GM12872 (cell line): ENCODE results near the gene CCR3.

Experiments
- CTCF ChIP-seq: IDR thresholded peaks from 3 replicates; pipeline ENCODE4 v1.5.1; 2011; ENCODE audit warnings: low read depth, mild to moderate bottlenecking, low read length, moderate library complexity; ENCODE audit not compliant: insufficient read depth

The CCR3 gene

GRCh38 chr3:46242120-46242519, at the start of gene CCR3:
Gene CCR3 (plus strand): TSS chr3:46242460. CDS start chr3:46265159, 22,699 bp downstream.
- no peak for TF ChIP-seq CTCF

GRCh38 chr3:46192939-46193338, 49.3 kb upstream of the CCR3 start:
- no peak for TF ChIP-seq CTCF

- TF ChIP-seq CTCF = no peak
Observed at GRCh38 chr3:46193436-46193835, 48.8 kb upstream of the CCR3 start.

GRCh38 chr3:46194868-46195553, 47.2 kb upstream of the CCR3 start:
- no peak for TF ChIP-seq CTCF

GRCh38 chr3:46196261-46196957, 45.9 kb upstream of the CCR3 start:
- no peak for TF ChIP-seq CTCF

GRCh38 chr3:46200211-46200610, 42.0 kb upstream of the CCR3 start:
- no peak for TF ChIP-seq CTCF

GRCh38 chr3:46200790-46201189, 41.5 kb upstream of the CCR3 start:
- TF ChIP-seq CTCF = no peak
